G401 (cell line): Measurements from ENCODE around the gene ABI1. TPM values are rescaled to one million over a fixed set of nuclear protein-coding genes. Genes with fewer than 3 reads are reported as not detected.

Experiments
- DNase-seq: peaks from one replicate; pipeline ENCODE4 v3.0.0-alpha.2; 2015; ENCODE audit warnings: low spot score
- in situ Hi-C: cut with HindIII; loops from 2 replicates; pipeline ENCODE4 v1.10.0; 2016; ENCODE audit warnings: low sequenced_read_pairs, mixed read lengths
- total RNA-seq: library from RNA; depleted of rRNA; stranded (reverse); fragments of >200 nt; shearing (Covaris generic); gene quantifications from 2 replicates; pipeline ENCODE4 v1.2.3, GENCODE V29; 2014

ABI1 gene
- total RNA-seq, 1 experiment from 2014 or later, result 44.9 TPM

- in situ Hi-C loops, result no loop called here
- peak; percentile 31 for DNase-seq
Measured at GRCh38 chr10:26733750-26734568, 126.8 kb downstream of the ABI1 start.

- DNase-seq, result no peak
- in situ Hi-C loops, result no loop called here
Measured at GRCh38 chr10:26730552-26730951, 130.2 kb downstream of the ABI1 start.

GRCh38 chr10:26729395-26729794, 131.4 kb downstream of the ABI1 start:
- in situ Hi-C loops, result no loop called here

GRCh38 chr10:26728957-26729356, 131.8 kb downstream of the ABI1 start:
- in situ Hi-C loops, result no loop called here
- DNase-seq, result no peak

More at GRCh38 chr10:26729395-26729794, 131.4 kb downstream of the ABI1 start:
- no peak for DNase-seq

- no peak for DNase-seq
Measured at GRCh38 chr10:26727005-26727404, 133.8 kb downstream of the ABI1 start.

GRCh38 chr10:26725837-26726727, 134.7 kb downstream of the ABI1 start:
- in situ Hi-C loops, result no loop called here
- DNase-seq, result peak; percentile 77

More at GRCh38 chr10:26727005-26727404, 133.8 kb downstream of the ABI1 start:
- in situ Hi-C loops, result no loop called here

- no peak for DNase-seq
- in situ Hi-C loops, result no loop called here
Measured at GRCh38 chr10:26723016-26723415, 137.7 kb downstream of the ABI1 start.

GRCh38 chr10:26721561-26721960, 139.2 kb downstream of the ABI1 start:
- in situ Hi-C loops, result no loop called here
- no peak for DNase-seq

GRCh38 chr10:26717476-26717875, 143.3 kb downstream of the ABI1 start:
- in situ Hi-C loops, result no loop called here

GRCh38 chr10:26715137-26715487, 145.6 kb downstream of the ABI1 start:
- in situ Hi-C loops, result no loop called here
- peak; percentile 89 for DNase-seq

More at GRCh38 chr10:26717476-26717875, 143.3 kb downstream of the ABI1 start:
- DNase-seq, result peak; percentile 62

- in situ Hi-C loops, result no loop called here
- DNase-seq, result no peak
Measured at GRCh38 chr10:26714415-26715136, 146.2 kb downstream of the ABI1 start.

GRCh38 chr10:26711324-26711723, 149.4 kb downstream of the ABI1 start:
- in situ Hi-C loops, result no loop called here
- DNase-seq, result no peak

GRCh38 chr10:26706936-26707335, 153.8 kb downstream of the ABI1 start:
- in situ Hi-C loops, result no loop called here
- no peak for DNase-seq

GRCh38 chr10:26706206-26706605, 154.6 kb downstream of the ABI1 start:
- DNase-seq, result no peak
- in situ Hi-C loops, result no loop called here

GRCh38 chr10:26703974-26704373, 156.8 kb downstream of the ABI1 start:
- DNase-seq, result no peak
- in situ Hi-C loops, result no loop called here

GRCh38 chr10:26703096-26703495, 157.7 kb downstream of the ABI1 start:
- in situ Hi-C loops, result no loop called here
- no peak for DNase-seq

GRCh38 chr10:26700884-26701630, 159.7 kb downstream of the ABI1 start:
- DNase-seq, result no peak
- in situ Hi-C loops, result no loop called here

GRCh38 chr10:26699631-26700030, 161.1 kb downstream of the ABI1 start:
- DNase-seq, result no peak
- in situ Hi-C loops, result no loop called here

GRCh38 chr10:26698909-26699308, 161.8 kb downstream of the ABI1 start:
- in situ Hi-C loops, result no loop called here

More at GRCh38 chr10:26698909-26699308, 161.8 kb downstream of the ABI1 start:
- no peak for DNase-seq
